Nephron progenitor cell (in vitro differentiated cells): ENCODE results near the gene PPFIA1.

Experiments used
- DNase-seq: peaks from one replicate; pipeline ENCODE4 v3.0.0; 2021
- H3K27ac Mint-ChIP-seq: 2 replicates; pipeline ENCODE4 v1.8.0; 2021; ENCODE audit warnings: mild to moderate bottlenecking, moderate library complexity, mixed read lengths
- H3K27me3 Mint-ChIP-seq: 2 replicates; pipeline ENCODE4 v1.8.0; 2021; ENCODE audit warnings: mild to moderate bottlenecking, low read depth, mixed read lengths; ENCODE audit not compliant: poor library complexity
- H3K36me3 Mint-ChIP-seq: 2 replicates; pipeline ENCODE4 v1.8.0; 2021; ENCODE audit warnings: low read depth, mixed read lengths
- H3K4me1 Mint-ChIP-seq: 2 replicates; pipeline ENCODE4 v1.8.0; 2021; ENCODE audit warnings: mixed read lengths
- H3K4me3 Mint-ChIP-seq: 2 replicates; pipeline ENCODE4 v1.8.0; 2021; ENCODE audit warnings: mild to moderate bottlenecking, moderate library complexity, mixed read lengths
- H3K9me3 Mint-ChIP-seq: 2 replicates; pipeline ENCODE4 v1.8.0; 2021; ENCODE audit warnings: mild to moderate bottlenecking, moderate library complexity, mixed read lengths
- CTCF ChIP-seq: fragments of 200-600 bp; sonication (generic); IDR thresholded peaks from 2 replicates; pipeline ENCODE4 v1.5.0; 2021; ENCODE audit warnings: antibody characterized with exemption

Gene PPFIA1

GRCh38 chr11:70306586-70307033, 36.1 kb downstream of the PPFIA1 start:
- Mint-ChIP-seq H3K27ac (no peak overlapping the region), H3K4me1 (peaks cover 19% of the 10 kb centered on the region), H3K4me3 (no peak overlapping the region), H3K9me3 (no peaks in the 10 kb centered on the region), H3K36me3 (peaks cover 43% of the 10 kb centered on the region), H3K27me3 (no peaks in the 10 kb centered on the region)
- no peak for TF ChIP-seq CTCF
- DNase-seq = no peak

- peaks cover 43% of the 10 kb centered on the region for H3K36me3 Mint-ChIP-seq
- H3K27me3 Mint-ChIP-seq = no peaks in the 10 kb centered on the region
- no peaks in the 10 kb centered on the region for H3K9me3 Mint-ChIP-seq
- DNase-seq = no peak
- H3K27ac Mint-ChIP-seq = no peak overlapping the region
- peaks cover 16% of the 10 kb centered on the region for H3K4me1 Mint-ChIP-seq
- H3K4me3 Mint-ChIP-seq = no peak overlapping the region
- TF ChIP-seq CTCF = no peak
These were observed 36.7 kb downstream of the PPFIA1 start for GRCh38 chr11:70307176-70307575.

- Mint-ChIP-seq H3K27me3 (peaks cover 5% of the 10 kb centered on the region), H3K36me3 (peaks cover 47% of the 10 kb centered on the region), H3K27ac (no peak overlapping the region), H3K4me1 (peaks cover 36% of the 10 kb centered on the region), H3K4me3 (no peak overlapping the region), H3K9me3 (no peaks in the 10 kb centered on the region)
- no peak for DNase-seq
- TF ChIP-seq CTCF = no peak
These were observed 41.1 kb downstream of the PPFIA1 start for GRCh38 chr11:70311616-70312015.

GRCh38 chr11:70312401-70313357, 42.2 kb downstream of the PPFIA1 start:
- TF ChIP-seq CTCF = no peak
- no peak overlapping the region for H3K4me3 Mint-ChIP-seq
- H3K4me1 Mint-ChIP-seq = peaks cover 36% of the 10 kb centered on the region
- H3K27me3 Mint-ChIP-seq = peaks cover 5% of the 10 kb centered on the region
- H3K36me3 Mint-ChIP-seq = peaks cover 38% of the 10 kb centered on the region
- peak; percentile 29 for DNase-seq
- H3K27ac Mint-ChIP-seq = peak overlapping the region; percentile 62
- no peaks in the 10 kb centered on the region for H3K9me3 Mint-ChIP-seq

- Mint-ChIP-seq H3K4me1 (peaks cover 36% of the 10 kb centered on the region), H3K27me3 (peaks cover 5% of the 10 kb centered on the region), H3K36me3 (peaks cover 27% of the 10 kb centered on the region), H3K4me3 (peak overlapping the region; percentile 63), H3K27ac (peak overlapping the region; percentile 61), H3K9me3 (no peaks in the 10 kb centered on the region)
- TF ChIP-seq CTCF = no peak
- no peak for DNase-seq
These were observed 43.5 kb downstream of the PPFIA1 start for GRCh38 chr11:70313945-70314344.
